HCT116 (cell line): ENCODE results near the gene AKAP9.

Experiments
- EZH2 ChIP-seq: fragments of 200-600 bp; sonication (generic); IDR thresholded peaks from 2 replicates; pipeline ENCODE4 v1.6.1; 2017; ENCODE audit warnings: antibody characterized with exemption, mixed run types
- EZH2phosphoT487 ChIP-seq: fragments of 200-600 bp; IDR thresholded peaks from 2 replicates; pipeline ENCODE4 v1.6.1; 2018; ENCODE audit warnings: antibody characterized with exemption, borderline replicate concordance
- POLR2A ChIP-seq: IDR thresholded peaks from 2 replicates; pipeline ENCODE4 v1.7.0; 2011; ENCODE audit warnings: borderline replicate concordance; ENCODE audit not compliant: insufficient read depth, insufficient read length; ENCODE audit errors: extremely low read depth
- POLR2AphosphoS5 ChIP-seq: IDR thresholded peaks from 2 replicates; pipeline ENCODE4 v1.6.1; 2011; ENCODE audit warnings: mild to moderate bottlenecking, low read depth, low read length, moderate library complexity
- RAD21 ChIP-seq: IDR thresholded peaks from 2 replicates; pipeline ENCODE4 v1.6.1; 2012; ENCODE audit warnings: low read depth, mild to moderate bottlenecking
- SIN3A ChIP-seq: IDR thresholded peaks from 2 replicates; pipeline ENCODE4 v1.6.1; 2012; ENCODE audit warnings: low read depth
- SP1 ChIP-seq: IDR thresholded peaks from 2 replicates; pipeline ENCODE4 v1.6.1; 2012; ENCODE audit warnings: low read depth
- YY1 ChIP-seq: IDR thresholded peaks from 2 replicates; pipeline ENCODE4 v1.6.1; 2011; ENCODE audit warnings: low read length, low read depth, moderate library complexity, mild to moderate bottlenecking; ENCODE audit not compliant: insufficient replicate concordance; ENCODE audit errors: extremely low read depth
- TF ChIP-seq, protein P1 (sequence below), 3 experiments: fragments of 200-600 bp in 1 of 3; sonication (generic) in 1 of 3; IDR thresholded peaks in 2 of 3; conservative IDR thresholded peaks in 1 of 3; 2 replicates each; pipeline ENCODE4 v1.5.1; 2012 to 2017; ENCODE audit warnings: low read depth in 2 of 3, low read length in 2 of 3, antibody characterized with exemption in 1 of 3, borderline replicate concordance in 1 of 3, control low read depth in 1 of 3, mild to moderate bottlenecking in 1 of 3, mixed read lengths in 1 of 3, mixed run types in 1 of 3, moderate library complexity in 1 of 3; ENCODE audit not compliant: insufficient read depth in 1 of 3
- TF ChIP-seq, protein P2 (sequence below): IDR thresholded peaks from 2 replicates; pipeline ENCODE4 v1.6.1; 2012

DNA sequence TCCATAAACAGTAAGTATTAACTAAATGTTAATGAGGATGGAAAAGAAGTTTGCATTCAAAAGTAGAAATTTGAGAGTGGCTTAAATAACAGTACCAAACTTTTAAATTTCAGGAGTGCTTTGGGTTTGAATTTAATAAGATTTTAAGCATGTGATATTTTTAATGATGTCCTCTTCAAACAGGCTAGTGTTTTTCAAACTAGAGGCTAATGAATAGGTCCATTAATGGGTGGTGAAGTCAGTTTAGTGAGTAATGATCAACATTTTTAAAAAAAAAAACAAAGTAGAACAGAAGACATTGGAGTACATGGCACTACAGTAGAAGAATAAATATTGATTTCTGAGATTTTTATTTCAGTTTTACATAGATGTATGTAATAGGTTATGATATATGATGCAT lies 72.9 kb downstream of the AKAP9 start:
- TF ChIP-seq, protein P1, sequence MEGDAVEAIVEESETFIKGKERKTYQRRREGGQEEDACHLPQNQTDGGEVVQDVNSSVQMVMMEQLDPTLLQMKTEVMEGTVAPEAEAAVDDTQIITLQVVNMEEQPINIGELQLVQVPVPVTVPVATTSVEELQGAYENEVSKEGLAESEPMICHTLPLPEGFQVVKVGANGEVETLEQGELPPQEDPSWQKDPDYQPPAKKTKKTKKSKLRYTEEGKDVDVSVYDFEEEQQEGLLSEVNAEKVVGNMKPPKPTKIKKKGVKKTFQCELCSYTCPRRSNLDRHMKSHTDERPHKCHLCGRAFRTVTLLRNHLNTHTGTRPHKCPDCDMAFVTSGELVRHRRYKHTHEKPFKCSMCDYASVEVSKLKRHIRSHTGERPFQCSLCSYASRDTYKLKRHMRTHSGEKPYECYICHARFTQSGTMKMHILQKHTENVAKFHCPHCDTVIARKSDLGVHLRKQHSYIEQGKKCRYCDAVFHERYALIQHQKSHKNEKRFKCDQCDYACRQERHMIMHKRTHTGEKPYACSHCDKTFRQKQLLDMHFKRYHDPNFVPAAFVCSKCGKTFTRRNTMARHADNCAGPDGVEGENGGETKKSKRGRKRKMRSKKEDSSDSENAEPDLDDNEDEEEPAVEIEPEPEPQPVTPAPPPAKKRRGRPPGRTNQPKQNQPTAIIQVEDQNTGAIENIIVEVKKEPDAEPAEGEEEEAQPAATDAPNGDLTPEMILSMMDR (IDR thresholded peaks at IDR 0.05 in 2 of 3, conservative IDR thresholded peaks at IDR 0.05 in 1 of 3; ENCODE audit: borderline replicate concordance in 1 of 3, insufficient read depth in 1 of 3, low read depth in 2 of 3, low read length in 2 of 3): no peak
- TF ChIP-seq SIN3A (no peak), EZH2 (no peak), POLR2AphosphoS5 (no peak), YY1 (no peak), EZH2phosphoT487 (no peak), POLR2A (no peak), RAD21 (no peak), SP1 (no peak)
- TF ChIP-seq, protein P2, sequence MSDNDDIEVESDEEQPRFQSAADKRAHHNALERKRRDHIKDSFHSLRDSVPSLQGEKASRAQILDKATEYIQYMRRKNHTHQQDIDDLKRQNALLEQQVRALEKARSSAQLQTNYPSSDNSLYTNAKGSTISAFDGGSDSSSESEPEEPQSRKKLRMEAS: no peak
